Measurements from ENCODE around the gene PLD1.

- no peak for TF ChIP-seq CTCF (IDR thresholded peaks at IDR 0.05; ENCODE audit: low read depth, low read length, poor library complexity, severe bottlenecking)
- TF ChIP-seq EZH2phosphoT487 (IDR thresholded peaks at IDR 0.05; ENCODE audit: borderline replicate concordance, low read length) = no peak
Measured at GRCh38 chr3:171774521-171774920, 35.8 kb downstream of the PLD1 start.
